Measurements from ENCODE around the gene HNRNPDL.

DNA sequence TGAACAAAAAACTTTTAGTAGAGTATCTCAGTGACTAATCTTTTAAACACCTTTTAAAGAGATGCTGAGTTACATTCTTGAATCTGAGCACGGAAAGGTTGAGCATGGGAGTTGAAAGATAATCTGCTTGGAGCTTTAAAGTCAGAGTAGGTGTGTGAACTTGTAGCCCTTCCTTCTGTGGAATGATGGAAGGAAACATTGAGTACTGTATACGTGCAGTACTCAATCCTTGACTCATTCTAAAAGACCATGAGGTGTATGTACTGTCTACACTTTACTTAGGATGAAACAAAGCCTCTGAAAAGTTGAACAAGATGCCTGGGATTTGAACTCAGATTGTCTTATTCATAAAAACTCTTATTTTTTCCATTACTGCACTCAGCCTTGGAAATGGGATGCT lies 3.5 kb upstream of the HNRNPDL start:
- TF ChIP-seq CTCF (conservative IDR thresholded peaks at IDR 0.05; ENCODE audit: low read length) (no peak), EZH2phosphoT487 (IDR thresholded peaks at IDR 0.05; ENCODE audit: borderline replicate concordance, low read depth, low read length) (no peak)
